ENCODE results near the gene PTGER1. TPM values are rescaled to one million over a fixed set of nuclear protein-coding genes. Genes with fewer than 3 reads are reported as not detected.
A peak's percentile ranks its signal among the peaks of the same experiment; 100 is the strongest.

The PTGER1 gene
- total RNA-seq, 2 experiments from 2014 or later = 0.40 TPM; not detected in 1

DNA sequence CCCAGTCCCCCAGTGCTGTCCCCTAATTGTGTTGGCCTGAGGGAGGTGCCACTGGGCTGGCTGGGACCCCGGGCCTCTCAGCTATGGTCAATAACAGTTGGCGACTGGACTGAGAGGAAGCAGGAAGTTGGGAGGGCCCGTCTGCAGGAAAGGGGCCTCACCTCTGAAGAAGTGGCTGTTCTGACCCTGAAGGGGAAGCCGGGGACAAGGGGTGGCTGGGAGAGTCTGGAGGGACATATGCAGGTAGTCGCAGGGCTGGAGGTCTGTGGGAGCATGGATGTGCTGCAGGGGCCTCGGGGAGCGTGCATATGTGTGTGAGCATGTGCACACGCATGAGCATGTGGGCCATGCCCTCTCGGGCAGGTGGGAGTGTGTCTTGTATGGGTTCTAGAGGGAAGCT, 36.1 kb downstream of the PTGER1 start:
- Mint-ChIP-seq H3K9me3 (ENCODE audit: low read depth) (no peaks in the 10 kb centered on the region), H3K27ac (peak overlapping the region; percentile 91), H3K36me3 (peaks cover 28% of the 10 kb centered on the region), H3K4me1 (peaks cover 54% of the 10 kb centered on the region), H3K27me3 (no peaks in the 10 kb centered on the region), H3K4me3 (peak overlapping the region; percentile 11)
- CTCF ChIA-PET = interaction anchor here (0.9 to 2.2 kb wide), 8 partner anchors 17 to 302 kb away, joined by 3 to 7 read pairs (median 6); partner anchors contain the start of gene ASF1B
- ATAC-seq (no peak), DNase-seq (no peak)

DNA sequence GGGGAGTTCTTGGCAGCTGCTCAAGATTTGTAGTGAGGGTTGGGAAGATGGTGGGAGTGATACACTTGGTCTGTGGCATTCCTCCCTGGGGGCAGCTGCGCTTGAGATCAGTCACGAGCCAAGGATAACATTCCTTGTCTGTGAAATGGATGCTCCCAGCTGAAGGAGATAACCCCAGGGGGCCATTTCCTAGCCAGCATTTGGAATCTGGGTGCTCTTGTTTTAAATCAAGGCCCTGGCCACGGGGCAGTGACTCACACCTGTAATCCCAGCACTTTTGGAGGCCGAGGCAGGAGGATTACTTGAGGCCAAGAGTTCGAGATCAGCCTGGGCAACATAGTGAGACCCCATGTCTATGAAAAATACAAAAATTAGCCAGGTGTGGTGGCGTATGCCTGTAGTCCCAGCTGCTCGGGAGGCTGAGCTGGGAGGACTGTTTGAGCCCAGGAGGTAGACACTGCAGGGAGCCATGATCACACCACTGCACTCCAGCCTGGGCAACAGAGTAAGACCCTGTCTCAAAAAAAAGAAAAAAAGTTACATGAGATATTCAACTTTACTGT, 37.5 kb downstream of the PTGER1 start:
- Mint-ChIP-seq H3K4me1 (peaks cover 53% of the 10 kb centered on the region), H3K9me3 (ENCODE audit: low read depth) (no peaks in the 10 kb centered on the region), H3K27ac (peak overlapping the region; percentile 29), H3K27me3 (no peaks in the 10 kb centered on the region), H3K36me3 (peaks cover 17% of the 10 kb centered on the region), H3K4me3 (no peak overlapping the region)
- CTCF ChIA-PET = interaction anchor here (0.6 to 1.5 kb wide), 5 partner anchors 31 to 1703 kb away, joined by 3 to 7 read pairs (median 3); partner anchors contain the start of gene ASF1B
- no peak for ATAC-seq
- DNase-seq = no peak

DNA sequence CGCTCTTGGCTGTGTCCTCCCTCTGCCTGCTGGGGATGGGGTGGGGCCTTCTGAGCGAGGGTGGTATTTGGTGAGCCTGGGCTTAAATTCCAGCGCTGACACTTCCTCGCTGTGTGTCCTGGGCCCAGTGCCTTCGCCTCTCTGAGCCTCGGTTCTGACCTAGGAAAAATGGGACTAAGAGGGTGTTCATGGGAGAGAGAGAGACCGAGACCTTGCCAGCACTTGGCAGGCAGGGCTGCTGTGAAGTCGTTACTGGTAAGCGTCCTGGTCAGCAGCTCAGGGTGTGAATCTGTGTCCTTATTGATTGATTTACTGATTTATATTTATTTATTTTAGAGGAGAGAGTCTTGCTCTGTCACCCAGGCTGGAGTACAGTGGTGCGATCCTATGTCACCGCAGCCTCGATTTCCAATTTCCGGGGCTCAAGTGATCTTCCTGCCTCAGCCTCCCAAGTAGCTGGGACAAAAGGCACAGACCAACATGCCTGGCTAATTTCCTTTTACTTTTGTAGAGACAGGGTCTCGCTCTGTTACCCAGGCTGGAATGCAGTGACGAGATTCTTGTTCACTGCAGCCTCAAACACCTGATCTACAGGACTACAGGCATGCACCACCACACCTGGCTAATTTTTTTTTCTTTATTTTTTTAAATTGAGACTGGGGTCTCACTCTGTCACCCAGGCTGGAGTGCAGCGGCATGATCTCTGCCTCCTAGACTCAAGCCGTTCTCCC, 39.7 kb downstream of the PTGER1 start:
- CTCF ChIA-PET = interaction anchor here (0.8 to 2.9 kb wide), 6 partner anchors 10 to 70 kb away, joined by 3 to 11 read pairs (median 4); no protein-coding TSS in a partner anchor
- ATAC-seq (no peak), DNase-seq (no peak)
- no peaks in the 10 kb centered on the region for H3K9me3 Mint-ChIP-seq (ENCODE audit: low read depth)
- no peak overlapping the region for H3K4me3 Mint-ChIP-seq
- H3K4me1 Mint-ChIP-seq = peaks cover 51% of the 10 kb centered on the region
- H3K27ac Mint-ChIP-seq = no peak overlapping the region
- peaks cover 4% of the 10 kb centered on the region for H3K27me3 Mint-ChIP-seq
- H3K36me3 Mint-ChIP-seq = peaks cover 6% of the 10 kb centered on the region

DNA sequence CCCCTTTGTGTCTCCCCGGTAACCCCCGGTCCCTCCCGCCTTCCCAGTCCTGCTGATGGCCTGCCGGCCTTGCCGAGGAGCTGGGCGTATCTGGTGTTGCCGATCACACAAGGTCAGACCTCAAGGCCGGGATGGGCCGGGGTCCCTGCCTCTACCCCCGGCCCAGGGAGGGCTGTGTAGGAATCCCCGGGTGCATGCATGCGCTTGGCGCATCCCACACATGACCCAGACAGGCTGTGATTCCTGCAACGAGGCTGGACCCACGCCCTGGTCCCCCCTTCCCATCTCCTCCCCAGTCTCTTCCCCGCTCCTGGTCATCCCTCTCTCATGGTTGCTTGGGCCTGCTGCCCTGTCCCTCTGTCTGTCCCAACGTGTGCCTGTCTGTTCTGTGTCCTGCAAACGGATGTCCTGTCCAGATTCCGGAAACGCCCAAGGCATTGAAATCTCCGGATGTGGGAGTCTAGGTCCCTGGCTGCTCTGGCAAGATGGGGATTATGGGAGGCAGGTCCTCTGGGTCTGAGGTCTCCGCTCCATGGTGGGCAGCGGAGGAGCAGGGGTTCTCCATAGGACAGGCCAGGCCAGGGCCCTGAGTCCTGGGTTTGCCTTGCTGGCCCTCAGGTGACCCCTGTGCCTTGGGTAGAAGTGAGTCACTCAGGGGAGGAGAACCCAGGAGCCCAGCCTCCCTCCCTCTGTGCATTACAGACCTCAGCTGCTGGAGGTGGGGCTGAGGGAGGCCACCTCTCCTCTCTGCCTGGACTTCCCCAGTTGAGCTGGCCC, 40.4 kb downstream of the PTGER1 start:
- no peak for ATAC-seq
- peaks cover 5% of the 10 kb centered on the region for H3K27me3 Mint-ChIP-seq

DNA sequence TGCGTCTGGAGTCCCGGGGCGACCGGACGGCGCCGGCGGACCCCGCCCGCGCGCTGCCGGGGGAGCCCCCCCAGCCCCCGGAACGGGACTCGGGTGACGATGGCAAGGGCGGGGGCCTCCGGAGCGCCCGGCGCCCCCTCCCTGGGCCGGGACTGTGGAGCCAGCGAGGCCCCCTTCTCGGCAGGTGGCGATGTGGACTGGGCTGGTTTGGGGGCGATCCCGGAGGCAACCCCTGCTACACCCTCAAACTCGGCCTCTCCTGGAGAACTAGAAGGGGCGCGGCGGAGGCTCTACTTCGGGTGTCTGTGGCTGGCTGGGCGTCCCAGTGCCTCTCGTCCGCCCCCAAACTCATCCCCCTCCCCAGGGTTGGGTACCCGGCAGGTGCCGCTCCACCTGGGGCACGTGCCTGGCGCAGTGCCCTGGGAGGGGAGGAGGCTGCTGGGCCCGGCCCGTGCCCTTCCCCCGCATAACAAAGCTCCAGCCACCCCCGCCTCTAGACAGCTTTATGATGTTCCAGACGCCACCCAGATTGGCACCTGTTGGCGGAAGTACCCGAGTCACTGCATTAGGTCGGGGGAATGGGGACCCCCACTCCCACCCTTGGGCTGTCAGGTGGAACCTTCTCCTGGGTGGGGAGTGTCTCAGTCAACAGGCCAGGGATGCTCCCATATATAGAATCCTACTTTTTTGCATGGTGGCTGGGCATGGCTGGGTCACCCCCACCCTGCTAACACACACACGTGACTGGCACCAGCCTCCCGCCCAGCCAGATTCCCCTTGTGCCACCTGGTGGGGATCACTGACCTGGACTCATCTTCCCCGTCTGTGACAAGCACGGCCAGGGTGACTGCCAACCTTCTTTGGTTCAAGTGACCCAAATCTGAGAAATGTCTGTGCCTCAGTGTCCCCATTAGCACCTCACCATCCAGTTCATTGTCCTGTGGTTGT, 41.3 kb downstream of the PTGER1 start:
- DNase-seq = peak; percentile 54

More for the DNA sequence above, 40.4 kb downstream of the PTGER1 start:
- Mint-ChIP-seq H3K27ac (peak overlapping the region; percentile 75), H3K4me1 (peaks cover 45% of the 10 kb centered on the region), H3K36me3 (peaks cover 3% of the 10 kb centered on the region), H3K4me3 (peak overlapping the region; percentile 70), H3K9me3 (ENCODE audit: low read depth) (no peaks in the 10 kb centered on the region)
- CTCF ChIA-PET = interaction anchor here (0.8 to 2.9 kb wide), 6 partner anchors 11 to 71 kb away, joined by 3 to 11 read pairs (median 4); no protein-coding TSS in a partner anchor
- DNase-seq = peak; percentile 63

DNA sequence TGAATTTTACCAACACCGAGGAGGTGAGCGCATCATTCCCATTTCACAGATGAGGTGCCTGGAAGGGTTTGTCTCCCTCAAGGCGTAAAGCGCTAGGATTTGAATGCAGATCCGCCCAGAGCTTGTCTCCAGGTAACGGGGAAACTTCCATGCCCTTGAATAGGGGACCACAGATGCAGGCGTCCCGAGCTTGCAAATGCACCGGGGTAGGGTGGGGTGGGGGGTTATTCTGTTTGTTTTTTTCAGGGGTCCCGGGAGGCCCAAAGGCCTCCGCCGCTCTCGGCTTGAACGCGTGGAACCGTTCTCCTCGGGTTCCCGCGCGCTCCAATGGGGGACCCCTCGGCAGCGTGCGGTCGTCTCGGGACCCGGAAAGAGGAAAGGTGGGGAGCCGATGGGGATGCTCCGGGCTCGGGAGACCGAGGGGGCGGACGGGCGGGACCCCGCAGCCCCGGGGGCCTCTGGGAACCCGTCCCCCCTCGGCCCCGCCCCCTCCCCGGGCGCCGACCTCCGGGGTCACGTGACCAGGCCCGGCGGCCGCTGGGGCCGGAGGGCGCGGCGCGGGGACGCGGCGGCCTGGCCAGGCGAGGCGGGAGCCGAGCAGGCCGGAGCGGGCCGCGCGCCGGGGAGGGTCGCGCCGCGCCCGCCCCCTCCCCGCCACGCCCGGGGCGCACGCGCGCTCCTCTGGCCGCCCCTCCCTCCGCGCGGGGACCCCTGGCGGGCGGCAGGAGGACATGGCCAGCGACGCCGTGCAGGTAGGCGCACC, 42.2 kb downstream of the PTGER1 start, which contains the start of gene PKN1:
TSS of gene PKN1 (plus strand) at position 516 of the 763 bp plus-strand sequence. CDS start at position 732, 216 bp downstream.
- H3K27ac Mint-ChIP-seq = peak within 1 kb of the TSS; percentile 76
- H3K27me3 Mint-ChIP-seq = peaks cover 5% of the 10 kb centered on the region
- CTCF ChIA-PET = interaction anchor here (0.7 to 5.4 kb wide), 19 partner anchors 10 to 296 kb away, joined by 3 to 90 read pairs (median 5); partner anchors contain the start of genes ASF1B, DDX39A and GIPC1
- peaks cover 3% of the 10 kb centered on the region for H3K36me3 Mint-ChIP-seq
- H3K4me1 Mint-ChIP-seq = peaks cover 32% of the 10 kb centered on the region
- ATAC-seq (peak; percentile 66), DNase-seq (peak; percentile 67)
- peak within 1 kb of the TSS; percentile 77 for H3K4me3 Mint-ChIP-seq
- no peaks in the 10 kb centered on the region for H3K9me3 Mint-ChIP-seq (ENCODE audit: low read depth)

More for the DNA sequence above, 41.3 kb downstream of the PTGER1 start:
- peak; percentile 37 for ATAC-seq
- Mint-ChIP-seq H3K4me3 (peak overlapping the region; percentile 70), H3K9me3 (ENCODE audit: low read depth) (no peaks in the 10 kb centered on the region), H3K36me3 (peaks cover 3% of the 10 kb centered on the region), H3K27me3 (peaks cover 5% of the 10 kb centered on the region), H3K27ac (peak overlapping the region; percentile 75), H3K4me1 (peaks cover 38% of the 10 kb centered on the region)
- CTCF ChIA-PET = interaction anchor here (1.0 to 1.6 kb wide), 5 partner anchors 14 to 51 kb away, joined by 4 to 5 read pairs (median 4); no protein-coding TSS in a partner anchor

DNA sequence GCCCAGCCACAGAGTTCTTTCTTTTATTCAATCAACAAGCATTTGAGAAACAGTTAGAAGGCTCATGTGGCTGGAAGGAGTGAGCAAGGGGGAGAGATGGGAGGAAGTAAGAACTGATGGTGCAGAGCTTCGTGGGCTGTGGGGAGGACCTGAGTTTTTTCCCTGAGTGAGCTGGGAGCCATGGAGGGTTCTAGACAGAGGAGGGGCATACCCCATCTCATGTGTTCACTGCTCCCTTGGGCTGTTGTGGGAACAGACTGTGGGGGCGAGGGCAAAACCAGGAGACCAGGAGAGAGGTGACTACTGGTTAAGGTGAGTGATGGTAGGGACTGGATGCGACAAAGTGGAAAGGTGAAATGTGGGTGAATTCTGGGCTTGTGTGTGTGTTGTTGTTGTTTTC, 44.4 kb downstream of the PTGER1 start:
- no peaks in the 10 kb centered on the region for H3K36me3 Mint-ChIP-seq
- ATAC-seq (no peak), DNase-seq (no peak)
- no peak overlapping the region for H3K4me3 Mint-ChIP-seq
- no peaks in the 10 kb centered on the region for H3K9me3 Mint-ChIP-seq (ENCODE audit: low read depth)
- H3K27ac Mint-ChIP-seq = no peak overlapping the region
- peaks cover 5% of the 10 kb centered on the region for H3K27me3 Mint-ChIP-seq
- CTCF ChIA-PET = interaction anchor here (0.7 to 5.4 kb wide), 13 partner anchors 10 to 350 kb away, joined by 3 to 90 read pairs (median 4); partner anchors contain the start of genes ASF1B, DDX39A and GIPC1
- peaks cover 24% of the 10 kb centered on the region for H3K4me1 Mint-ChIP-seq

DNA sequence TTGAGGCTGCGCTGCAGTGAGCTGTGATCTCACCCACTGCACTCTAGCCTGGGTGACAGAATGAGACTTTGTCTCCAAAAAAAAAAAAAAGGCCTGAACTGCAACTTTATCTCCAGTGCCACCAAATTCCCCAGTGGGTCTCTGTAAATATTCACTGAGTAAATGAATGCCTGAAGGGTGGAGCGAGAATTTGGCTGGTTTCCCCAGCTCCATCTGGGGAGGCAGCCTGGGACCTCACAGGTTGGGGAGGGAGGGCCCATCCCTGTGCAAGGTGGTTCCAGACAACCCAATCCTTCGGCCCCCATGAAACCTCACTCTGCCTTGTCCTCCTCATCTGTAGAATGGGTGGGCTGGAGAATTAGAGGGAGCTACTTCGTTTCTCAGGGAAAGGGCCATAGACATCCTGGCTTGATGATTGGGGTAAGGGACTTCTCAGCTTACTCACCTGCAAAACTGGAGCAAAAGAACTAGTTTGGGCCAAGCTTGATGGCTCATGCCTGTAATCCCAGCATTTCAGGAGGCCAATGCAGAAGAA, 46.2 kb downstream of the PTGER1 start:
- H3K27me3 Mint-ChIP-seq = peaks cover 5% of the 10 kb centered on the region
- H3K9me3 Mint-ChIP-seq (ENCODE audit: low read depth) = no peaks in the 10 kb centered on the region
- H3K4me3 Mint-ChIP-seq = no peak overlapping the region
- no peaks in the 10 kb centered on the region for H3K36me3 Mint-ChIP-seq
- H3K27ac Mint-ChIP-seq = no peak overlapping the region
- no peak for DNase-seq
- CTCF ChIA-PET = interaction anchor here (1.0 to 5.4 kb wide), 5 partner anchors 11 to 67 kb away, joined by 3 to 90 read pairs (median 4); no protein-coding TSS in a partner anchor
- peaks cover 10% of the 10 kb centered on the region for H3K4me1 Mint-ChIP-seq
- no peak for ATAC-seq

DNA sequence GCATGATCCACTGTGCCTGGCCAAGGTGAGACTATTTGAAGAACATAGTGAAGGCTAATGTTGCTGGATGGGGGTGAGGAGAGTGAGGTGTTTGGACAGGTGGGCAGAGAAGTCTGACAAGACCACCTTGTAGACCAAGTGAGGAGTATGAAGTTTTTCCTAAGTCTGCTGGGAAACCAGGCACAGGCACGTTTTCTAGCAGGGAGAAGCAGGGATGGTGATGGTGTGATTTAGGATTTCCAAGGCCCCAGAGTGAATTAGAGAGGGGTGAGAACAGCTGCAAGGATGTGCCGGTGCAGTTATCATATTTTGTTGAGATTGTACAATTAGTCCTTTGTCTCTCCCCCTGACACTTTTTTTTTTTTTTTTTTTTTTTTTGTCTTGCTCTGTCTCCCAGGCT, 47.7 kb downstream of the PTGER1 start:
- no peaks in the 10 kb centered on the region for H3K36me3 Mint-ChIP-seq
- H3K4me1 Mint-ChIP-seq = peaks cover 6% of the 10 kb centered on the region
- no peaks in the 10 kb centered on the region for H3K9me3 Mint-ChIP-seq (ENCODE audit: low read depth)
- ATAC-seq (no peak), DNase-seq (no peak)
- CTCF ChIA-PET = no interaction called here
- peaks cover 5% of the 10 kb centered on the region for H3K27me3 Mint-ChIP-seq
- H3K4me3 Mint-ChIP-seq = no peak overlapping the region
- H3K27ac Mint-ChIP-seq = no peak overlapping the region

DNA sequence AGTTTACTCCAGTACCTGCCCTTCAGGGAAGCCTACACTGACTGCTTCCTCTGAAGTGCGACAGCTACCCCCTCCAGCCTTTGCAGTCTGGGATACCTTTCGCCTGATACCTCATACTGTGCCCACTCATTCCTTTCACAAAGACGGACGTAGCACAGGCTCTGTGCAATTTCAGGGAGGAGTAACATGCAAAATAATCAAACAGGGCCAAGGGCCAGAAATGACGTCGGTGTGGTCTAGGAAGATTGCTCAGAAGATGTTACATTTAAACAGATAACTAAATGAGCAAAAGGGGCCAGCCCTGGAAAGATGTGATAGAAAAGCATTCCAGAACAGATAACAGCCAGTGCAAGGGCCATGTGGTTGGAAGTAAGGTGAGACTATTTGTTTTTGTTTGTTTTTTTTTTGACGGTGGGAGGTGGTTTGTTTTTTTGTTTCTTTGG, 49.4 kb downstream of the PTGER1 start:
- Mint-ChIP-seq H3K9me3 (ENCODE audit: low read depth) (no peaks in the 10 kb centered on the region), H3K4me3 (no peak overlapping the region), H3K27me3 (peaks cover 3% of the 10 kb centered on the region), H3K4me1 (peaks cover under 1% of the 10 kb centered on the region), H3K27ac (no peak overlapping the region), H3K36me3 (no peaks in the 10 kb centered on the region)
- no peak for ATAC-seq
- no peak for DNase-seq
- CTCF ChIA-PET = interaction anchor here (1.3 kb wide), 1 partner anchor 54 kb away, joined by 3 read pairs; no protein-coding TSS in a partner anchor

All from activated CD8-positive, alpha-beta memory T cell treated with anti-CD3 and anti-CD28 coated beads, Interleukin-2, amount 10 ng/mL, durations not matched to agents 7 days and 5 days (primary cell).